Mesendoderm (in vitro differentiated cells): ENCODE measurements around the gene MACROD2.

Experiments
- DNase-seq: peaks from one replicate; pipeline ENCODE4 v3.0.0; 2013
- H2AK5ac ChIP-seq: 2 replicates; pipeline ENCODE4 v1.6.1; 2013; ENCODE audit warnings: low read length, inconsistent platforms
- H2BK120ac ChIP-seq: 2 replicates; pipeline ENCODE4 v1.6.1; 2013; ENCODE audit warnings: low read depth, mild to moderate bottlenecking, low read length, moderate library complexity, mixed read lengths
- H2BK15ac ChIP-seq: replicated peaks from 2 replicates; pipeline ENCODE4 v1.6.1; 2013; ENCODE audit warnings: low read depth, mild to moderate bottlenecking, moderate library complexity
- H2BK5ac ChIP-seq: 2 replicates; pipeline ENCODE4 v1.6.1; 2013; ENCODE audit warnings: low read length, inconsistent platforms
- H3K18ac ChIP-seq: 2 replicates; pipeline ENCODE4 v1.6.1; 2013; ENCODE audit warnings: mild to moderate bottlenecking, low read length, mixed read lengths
- H3K23ac ChIP-seq: one replicate; pipeline ENCODE4 v1.6.1; 2013; ENCODE audit warnings: low read length
- H3K27ac ChIP-seq: 2 replicates; pipeline ENCODE4 v1.5.1; 2013; ENCODE audit warnings: low read depth, mild to moderate bottlenecking, inconsistent platforms, low read length, moderate library complexity
- H3K27me3 ChIP-seq: 2 replicates; pipeline ENCODE4 v1.6.1; 2013; ENCODE audit warnings: low read length, control low read depth, mild to moderate bottlenecking, inconsistent platforms; ENCODE audit not compliant: insufficient read depth, poor library complexity
- H3K36me3 ChIP-seq: 2 replicates; pipeline ENCODE4 v1.6.1; 2013; ENCODE audit warnings: low read length, inconsistent platforms; ENCODE audit not compliant: control insufficient read depth, insufficient read depth
- H3K4ac ChIP-seq: one replicate; pipeline ENCODE4 v1.6.1; 2013; ENCODE audit warnings: low read depth, mild to moderate bottlenecking, low read length, moderate library complexity
- H3K4me1 ChIP-seq: 2 replicates; pipeline ENCODE4 v1.6.1; 2013; ENCODE audit warnings: low read depth, low read length, inconsistent platforms; ENCODE audit not compliant: control insufficient read depth
- H3K4me2 ChIP-seq: 2 replicates; pipeline ENCODE4 v1.6.1; 2013; ENCODE audit warnings: low read length
- H3K4me3 ChIP-seq: 2 replicates; pipeline ENCODE4 v1.5.1; 2013; ENCODE audit warnings: mild to moderate bottlenecking, low read length
- H3K56ac ChIP-seq: one replicate; pipeline ENCODE4 v1.6.1; 2013; ENCODE audit warnings: low read length
- H3K79me1 ChIP-seq: 2 replicates; pipeline ENCODE4 v1.6.1; 2013; ENCODE audit warnings: low read length, inconsistent platforms
- H3K79me2 ChIP-seq: 2 replicates; pipeline ENCODE4 v1.6.1; 2013; ENCODE audit warnings: mild to moderate bottlenecking, low read length; ENCODE audit not compliant: control insufficient read depth, insufficient read depth
- H3K9ac ChIP-seq: 2 replicates; pipeline ENCODE4 v1.6.1; 2013; ENCODE audit warnings: low read length, inconsistent platforms
- H4K5ac ChIP-seq: one replicate; pipeline ENCODE4 v1.6.1; 2013; ENCODE audit warnings: low read length
- H4K8ac ChIP-seq: one replicate; pipeline ENCODE4 v1.6.1; 2013; ENCODE audit warnings: low read depth, mild to moderate bottlenecking, control low read depth, low read length, moderate library complexity
- WGBS: extraction: QIAGEN DNeasy Blood & Tissue Kit; methylation state at CpG from one replicate; pipeline ENCODE4 v1.1.7; 2013; ENCODE audit warnings: low lambda C conversion rate, missing lambda C conversion rate; ENCODE audit not compliant: insufficient coverage; ENCODE audit errors: extremely low coverage; 5-methylcytosine and 5-hydroxymethylcytosine counted together

The MACROD2 gene

DNA sequence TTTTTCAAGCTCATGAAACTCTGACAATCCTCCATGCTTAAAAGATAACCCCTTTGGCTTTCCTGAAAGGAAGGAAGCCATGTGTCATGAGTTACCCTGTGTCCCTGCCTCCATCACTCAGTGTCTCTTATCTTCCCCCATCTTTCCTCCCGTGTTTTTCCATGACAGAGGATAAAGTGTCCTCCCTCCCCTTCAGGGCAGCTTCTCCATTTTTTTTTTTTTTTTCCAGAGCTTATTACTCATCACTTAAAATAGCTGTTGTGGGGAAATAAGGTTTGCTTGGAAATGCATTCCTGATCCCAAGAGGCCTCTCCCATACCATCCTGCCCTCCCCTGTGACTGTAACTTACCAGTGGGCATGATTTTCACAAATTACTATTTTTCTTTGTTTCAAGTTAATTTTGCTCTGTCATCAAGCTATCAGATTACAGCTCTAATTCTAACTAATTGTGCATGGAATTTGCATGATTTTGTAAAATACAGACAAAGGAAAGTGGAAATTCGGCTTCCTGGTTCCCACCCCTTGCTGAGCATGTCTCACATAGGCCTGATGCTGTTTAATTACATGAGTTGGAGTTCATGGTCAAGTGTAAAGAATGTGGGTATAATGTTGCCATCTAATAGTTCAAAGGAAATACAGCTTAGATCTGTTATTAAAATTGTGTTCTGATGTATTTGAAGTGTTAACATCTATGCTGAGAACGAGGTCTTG is 956.5 kb downstream of the MACROD2 start:
- DNase-seq: peak; percentile 75

DNA sequence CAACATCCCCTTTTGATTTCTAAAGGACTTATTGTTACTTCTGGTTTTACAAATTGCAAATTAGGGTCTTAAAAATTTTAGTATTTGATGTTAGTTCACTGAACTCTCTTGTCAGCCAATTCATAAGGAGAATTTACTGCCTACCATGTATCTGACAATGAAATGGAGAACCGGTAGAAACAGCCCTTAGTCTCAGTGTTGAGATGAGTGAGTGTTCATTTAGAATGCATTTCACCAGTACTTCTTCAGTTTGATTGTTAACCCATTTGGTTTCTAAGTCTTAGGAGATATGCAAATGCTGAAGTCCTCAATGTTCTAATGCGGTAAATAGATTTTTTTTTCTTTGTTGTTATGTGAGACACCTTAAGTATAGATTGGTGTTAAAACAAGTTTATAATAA is 958.4 kb downstream of the MACROD2 start:
- H2BK15ac ChIP-seq: peak overlapping the region; percentile 85
- no peak overlapping the region for H3K27ac ChIP-seq
- H2BK120ac ChIP-seq: no peak overlapping the region
- no peak overlapping the region for H3K9ac ChIP-seq
- H3K79me1 ChIP-seq: no peaks in the 10 kb centered on the region
- no peak overlapping the region for H4K8ac ChIP-seq
- H3K4me3 ChIP-seq: no peak overlapping the region
- DNase-seq: no peak
- no peak overlapping the region for H3K23ac ChIP-seq
- H3K4me1 ChIP-seq: peaks cover 4% of the 10 kb centered on the region
- WGBS: no CpG with 5 or more reads among the region's 2 CpGs
- no peak overlapping the region for H3K56ac ChIP-seq
- H3K18ac ChIP-seq: no peak overlapping the region
- no peak overlapping the region for H2BK5ac ChIP-seq
- no peak overlapping the region for H2AK5ac ChIP-seq
- H3K27me3 ChIP-seq: no peaks in the 10 kb centered on the region
- H3K79me2 ChIP-seq: no peaks in the 10 kb centered on the region
- no peaks in the 10 kb centered on the region for H3K36me3 ChIP-seq
- H4K5ac ChIP-seq: no peak overlapping the region
- no peak overlapping the region for H3K4me2 ChIP-seq
- no peak overlapping the region for H3K4ac ChIP-seq

More for the DNA sequence above, 956.5 kb downstream of the MACROD2 start:
- Histone ChIP-seq H3K4me3 (no peak overlapping the region), H2BK15ac (peak overlapping the region; percentile 11), H3K4me1 (peaks cover 20% of the 10 kb centered on the region), H3K9ac (no peak overlapping the region), H2AK5ac (no peak overlapping the region), H4K8ac (no peak overlapping the region), H3K79me1 (no peaks in the 10 kb centered on the region), H2BK120ac (peak overlapping the region; percentile 73), H3K18ac (peak overlapping the region; percentile 90), H3K4me2 (no peak overlapping the region), H3K36me3 (no peaks in the 10 kb centered on the region), H3K23ac (no peak overlapping the region), H3K27ac (peak overlapping the region; percentile 25), H3K56ac (no peak overlapping the region), H3K27me3 (no peaks in the 10 kb centered on the region), H3K4ac (no peak overlapping the region), H4K5ac (no peak overlapping the region), H3K79me2 (no peaks in the 10 kb centered on the region), H2BK5ac (no peak overlapping the region)
- WGBS: 100% methylated on average over 1 of the region's 3 CpGs

DNA sequence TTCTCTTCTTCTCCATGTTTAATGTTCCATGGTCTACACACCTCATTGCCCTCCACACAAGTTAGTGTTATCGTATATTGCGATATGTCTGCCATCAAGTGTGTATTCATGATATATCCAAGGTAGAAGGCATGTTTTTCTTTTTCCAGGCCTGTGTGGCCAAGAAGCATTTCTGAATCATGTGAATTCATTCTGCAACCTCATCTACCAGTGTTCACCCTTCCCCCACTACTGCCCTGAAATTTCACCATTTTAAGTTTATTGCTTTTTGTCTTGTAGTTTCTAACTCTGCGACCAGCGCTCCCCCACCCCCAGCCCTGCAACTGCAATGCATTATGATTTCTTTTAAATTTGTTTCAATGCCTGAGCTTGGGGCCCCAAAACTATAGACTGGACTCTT is 960.1 kb downstream of the MACROD2 start:
- Histone ChIP-seq H4K5ac (no peak overlapping the region), H3K79me2 (no peaks in the 10 kb centered on the region), H3K18ac (peak overlapping the region; percentile 92), H3K4me2 (no peak overlapping the region), H3K4me1 (peaks cover 4% of the 10 kb centered on the region), H3K56ac (no peak overlapping the region), H4K8ac (no peak overlapping the region), H2AK5ac (no peak overlapping the region), H3K36me3 (no peaks in the 10 kb centered on the region), H3K79me1 (no peaks in the 10 kb centered on the region), H3K23ac (no peak overlapping the region), H2BK15ac (peak overlapping the region; percentile 61), H3K27ac (no peak overlapping the region), H2BK120ac (peak overlapping the region; percentile 82), H3K9ac (no peak overlapping the region), H3K27me3 (no peaks in the 10 kb centered on the region), H3K4me3 (no peak overlapping the region), H3K4ac (peak overlapping the region; percentile 55), H2BK5ac (no peak overlapping the region)
- no peak for DNase-seq
- WGBS: no CpG with 5 or more reads among the region's 4 CpGs

DNA sequence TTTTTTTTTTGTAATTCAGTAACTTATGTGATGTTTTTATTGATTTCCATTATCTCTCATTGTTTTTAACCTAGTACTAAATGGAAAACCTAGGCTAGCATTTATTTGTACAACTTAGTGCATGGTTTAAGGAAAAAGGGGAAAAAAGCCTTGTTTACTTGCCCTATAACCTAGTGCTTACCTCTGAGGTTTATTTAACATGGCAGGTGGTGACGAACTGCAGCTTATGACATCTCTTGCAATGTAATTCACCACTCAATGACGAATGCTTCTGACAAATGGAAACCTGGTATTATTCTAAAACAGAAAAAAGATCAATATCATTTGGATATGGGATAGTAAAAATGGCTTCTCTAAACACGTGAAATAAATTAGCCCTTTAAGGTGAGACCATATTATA is 960.7 kb downstream of the MACROD2 start:
- H3K56ac ChIP-seq: no peak overlapping the region
- WGBS: no CpG with 5 or more reads among the region's 3 CpGs

DNA sequence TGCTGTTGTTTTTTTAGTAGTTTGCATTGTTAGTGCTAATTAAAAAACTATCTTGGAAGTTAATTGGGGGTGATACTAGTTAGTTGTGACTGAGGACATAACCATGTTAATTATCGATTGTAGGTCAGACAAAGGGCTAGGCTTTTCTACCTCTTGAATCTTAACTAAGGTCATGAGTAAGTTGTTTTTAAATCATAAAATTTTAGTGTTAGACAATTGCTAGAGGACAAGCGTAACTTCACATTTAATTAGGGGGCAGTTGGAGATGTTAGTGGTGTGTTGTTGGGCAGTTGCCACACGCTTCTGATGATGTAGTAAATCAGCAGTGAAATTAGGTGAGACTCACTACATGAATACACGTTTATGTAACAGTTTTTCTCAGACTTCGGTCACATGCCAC is 961.2 kb downstream of the MACROD2 start:
- DNase-seq: no peak
- no peaks in the 10 kb centered on the region for H3K4me1 ChIP-seq
- no peaks in the 10 kb centered on the region for H3K79me1 ChIP-seq
- no peak overlapping the region for H3K56ac ChIP-seq
- no peak overlapping the region for H3K23ac ChIP-seq
- H2AK5ac ChIP-seq: no peak overlapping the region
- H3K4me2 ChIP-seq: no peak overlapping the region
- H3K79me2 ChIP-seq: no peaks in the 10 kb centered on the region
- H4K8ac ChIP-seq: no peak overlapping the region
- no peaks in the 10 kb centered on the region for H3K36me3 ChIP-seq
- H2BK120ac ChIP-seq: no peak overlapping the region
- no peak overlapping the region for H3K27ac ChIP-seq
- no peaks in the 10 kb centered on the region for H3K27me3 ChIP-seq
- WGBS: no CpG with 5 or more reads among the region's 5 CpGs
- no peak overlapping the region for H3K4me3 ChIP-seq
- peak overlapping the region; percentile 87 for H3K4ac ChIP-seq
- H4K5ac ChIP-seq: no peak overlapping the region
- no peak overlapping the region for H2BK5ac ChIP-seq
- H3K18ac ChIP-seq: no peak overlapping the region
- peak overlapping the region; percentile 74 for H2BK15ac ChIP-seq
- H3K9ac ChIP-seq: no peak overlapping the region

More for the DNA sequence above, 960.7 kb downstream of the MACROD2 start:
- no peak overlapping the region for H3K4ac ChIP-seq
- DNase-seq: no peak
- no peak overlapping the region for H3K27ac ChIP-seq
- H3K9ac ChIP-seq: no peak overlapping the region
- H3K4me1 ChIP-seq: peaks cover under 1% of the 10 kb centered on the region
- no peak overlapping the region for H2BK120ac ChIP-seq
- no peak overlapping the region for H2AK5ac ChIP-seq
- no peaks in the 10 kb centered on the region for H3K79me1 ChIP-seq
- H3K79me2 ChIP-seq: no peaks in the 10 kb centered on the region
- H3K36me3 ChIP-seq: no peaks in the 10 kb centered on the region
- no peak overlapping the region for H4K5ac ChIP-seq
- no peak overlapping the region for H3K23ac ChIP-seq
- no peak overlapping the region for H3K4me3 ChIP-seq
- no peak overlapping the region for H4K8ac ChIP-seq
- no peak overlapping the region for H2BK15ac ChIP-seq
- no peaks in the 10 kb centered on the region for H3K27me3 ChIP-seq
- no peak overlapping the region for H3K4me2 ChIP-seq
- H2BK5ac ChIP-seq: no peak overlapping the region
- H3K18ac ChIP-seq: no peak overlapping the region

DNA sequence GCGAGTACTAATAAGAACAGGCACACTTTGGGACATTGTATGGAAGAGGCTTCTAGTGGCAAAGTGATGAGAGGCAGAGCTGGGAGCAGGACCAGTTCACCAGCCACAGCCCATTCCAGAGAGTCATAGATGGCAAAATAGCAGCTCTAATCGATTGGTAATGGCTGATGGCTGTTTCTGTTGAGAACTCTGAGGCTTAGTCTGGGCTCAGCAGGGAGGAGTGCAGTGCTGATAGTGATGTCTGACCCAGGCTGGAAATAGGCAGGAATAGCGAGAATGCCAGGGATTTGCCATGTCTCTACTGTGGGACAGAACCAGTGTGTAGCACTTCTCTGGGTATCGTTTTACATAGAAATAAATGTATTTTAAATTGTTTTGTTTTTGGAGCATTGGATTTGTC is 962.1 kb downstream of the MACROD2 start:
- Histone ChIP-seq H2BK15ac (no peak overlapping the region), H3K9ac (no peak overlapping the region), H3K27me3 (no peaks in the 10 kb centered on the region), H3K4me1 (no peaks in the 10 kb centered on the region), H3K4me2 (no peak overlapping the region), H3K56ac (no peak overlapping the region), H3K23ac (no peak overlapping the region), H3K18ac (peak overlapping the region; percentile 53), H3K79me2 (no peaks in the 10 kb centered on the region), H3K4ac (no peak overlapping the region), H3K79me1 (no peaks in the 10 kb centered on the region), H4K8ac (no peak overlapping the region), H3K27ac (no peak overlapping the region), H2AK5ac (no peak overlapping the region), H4K5ac (no peak overlapping the region), H2BK120ac (no peak overlapping the region), H3K36me3 (no peaks in the 10 kb centered on the region), H3K4me3 (no peak overlapping the region), H2BK5ac (no peak overlapping the region)
- no CpG with 5 or more reads among the region's 4 CpGs for WGBS
- peak; percentile 76 for DNase-seq
